ENCODE results near the gene MIDN.
A peak's percentile ranks its signal among the peaks of the same experiment; 100 is the strongest.

The MIDN gene

DNA sequence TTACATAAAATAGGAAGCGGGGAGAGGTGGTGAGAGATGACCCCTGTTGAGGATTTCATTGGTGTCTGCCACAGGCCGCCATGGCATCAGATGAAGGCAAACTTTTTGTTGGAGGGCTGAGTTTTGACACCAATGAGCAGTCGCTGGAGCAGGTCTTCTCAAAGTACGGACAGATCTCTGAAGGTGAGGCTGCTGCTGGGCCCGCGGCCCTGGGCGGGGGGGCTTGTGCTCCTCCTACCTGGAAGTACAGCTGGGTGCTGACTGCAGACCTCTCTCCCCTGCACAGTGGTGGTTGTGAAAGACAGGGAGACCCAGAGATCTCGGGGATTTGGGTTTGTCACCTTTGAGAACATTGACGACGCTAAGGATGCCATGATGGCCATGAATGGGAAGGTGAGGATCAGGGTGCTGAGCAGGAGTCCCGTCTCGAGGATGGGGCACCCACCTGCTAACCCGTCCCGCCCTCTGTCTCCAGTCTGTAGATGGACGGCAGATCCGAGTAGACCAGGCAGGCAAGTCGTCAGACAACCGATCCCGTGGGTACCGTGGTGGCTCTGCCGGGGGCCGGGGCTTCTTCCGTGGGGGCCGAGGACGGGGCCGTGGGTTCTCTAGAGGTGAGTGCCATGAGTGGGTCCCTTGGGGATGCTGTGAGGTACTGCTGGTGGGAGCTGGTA lies 22.6 kb downstream of the MIDN start:
- DNase-seq, result no peak

DNA sequence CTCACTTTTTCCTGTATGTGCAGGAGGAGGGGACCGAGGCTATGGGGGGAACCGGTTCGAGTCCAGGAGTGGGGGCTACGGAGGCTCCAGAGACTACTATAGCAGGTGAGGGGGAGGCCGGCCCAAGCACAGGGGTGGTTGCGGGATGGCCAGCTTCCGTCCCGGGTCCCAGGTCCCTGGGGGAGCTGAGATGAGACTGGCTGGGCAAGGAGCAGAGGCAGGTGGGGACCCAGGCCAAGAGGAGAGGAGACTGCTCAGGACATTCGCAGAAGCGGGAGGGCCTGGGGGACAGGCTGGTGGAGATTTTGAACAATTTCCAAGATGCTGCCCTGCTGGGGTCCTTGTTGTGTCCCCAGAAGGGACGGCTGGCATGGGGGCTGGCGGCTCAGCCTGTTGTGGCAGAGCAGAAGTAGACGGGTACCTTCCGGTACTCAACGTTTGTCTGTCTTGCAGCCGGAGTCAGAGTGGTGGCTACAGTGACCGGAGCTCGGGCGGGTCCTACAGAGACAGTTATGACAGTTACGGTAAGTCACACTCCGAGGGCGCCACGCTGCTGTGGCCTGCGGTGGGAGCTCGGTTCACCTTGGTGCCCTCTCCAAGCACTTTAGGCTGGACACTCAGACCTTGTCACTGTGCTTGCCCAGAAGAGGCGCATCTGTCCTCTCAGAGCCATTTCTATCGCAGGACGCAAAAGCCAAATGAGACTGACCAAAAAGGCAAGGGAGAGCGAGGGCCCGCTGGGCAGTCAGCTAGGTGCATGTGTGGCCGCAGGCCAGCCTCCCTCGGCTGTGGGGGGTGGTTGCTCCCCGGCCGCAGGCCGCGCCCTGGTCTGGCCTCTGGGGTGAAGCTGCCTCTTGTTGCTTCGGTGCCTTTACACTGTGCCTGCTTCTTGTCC lies 23.4 kb downstream of the MIDN start:
- DNase-seq, result no peak

DNA sequence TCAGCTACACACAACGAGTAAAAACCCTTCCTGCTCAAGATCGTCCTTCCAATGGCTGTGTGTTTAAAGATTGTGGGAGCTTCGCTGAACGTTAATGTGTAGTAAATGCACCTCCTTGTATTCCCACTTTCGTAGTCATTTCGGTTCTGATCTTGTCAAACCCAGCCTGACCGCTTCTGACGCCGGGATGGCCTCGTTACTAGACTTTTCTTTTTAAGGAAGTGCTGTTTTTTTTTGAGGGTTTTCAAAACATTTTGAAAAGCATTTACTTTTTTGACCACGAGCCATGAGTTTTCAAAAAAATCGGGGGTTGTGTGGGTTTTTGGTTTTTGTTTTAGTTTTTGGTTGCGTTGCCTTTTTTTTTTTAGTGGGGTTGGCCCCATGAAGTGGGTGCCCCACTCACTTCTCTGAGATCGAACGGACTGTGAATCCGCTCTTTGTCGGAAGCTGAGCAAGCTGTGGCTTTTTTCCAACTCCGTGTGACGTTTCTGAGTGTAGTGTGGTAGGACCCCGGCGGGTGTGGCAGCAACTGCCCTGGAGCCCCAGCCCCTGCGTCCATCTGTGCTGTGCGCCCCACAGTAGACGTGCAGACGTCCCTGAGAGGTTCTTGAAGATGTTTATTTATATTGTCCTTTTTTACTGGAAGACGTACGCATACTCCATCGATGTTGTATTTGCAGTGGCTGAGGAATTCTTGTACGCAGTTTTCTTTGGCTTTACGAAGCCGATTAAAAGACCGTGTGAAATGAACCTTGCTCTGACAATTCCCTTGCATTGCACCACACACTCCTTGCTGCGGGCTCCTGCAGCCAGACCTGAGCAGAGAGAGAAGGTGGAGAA lies 24.3 kb downstream of the MIDN start:
- DNase-seq, result no peak

DNA sequence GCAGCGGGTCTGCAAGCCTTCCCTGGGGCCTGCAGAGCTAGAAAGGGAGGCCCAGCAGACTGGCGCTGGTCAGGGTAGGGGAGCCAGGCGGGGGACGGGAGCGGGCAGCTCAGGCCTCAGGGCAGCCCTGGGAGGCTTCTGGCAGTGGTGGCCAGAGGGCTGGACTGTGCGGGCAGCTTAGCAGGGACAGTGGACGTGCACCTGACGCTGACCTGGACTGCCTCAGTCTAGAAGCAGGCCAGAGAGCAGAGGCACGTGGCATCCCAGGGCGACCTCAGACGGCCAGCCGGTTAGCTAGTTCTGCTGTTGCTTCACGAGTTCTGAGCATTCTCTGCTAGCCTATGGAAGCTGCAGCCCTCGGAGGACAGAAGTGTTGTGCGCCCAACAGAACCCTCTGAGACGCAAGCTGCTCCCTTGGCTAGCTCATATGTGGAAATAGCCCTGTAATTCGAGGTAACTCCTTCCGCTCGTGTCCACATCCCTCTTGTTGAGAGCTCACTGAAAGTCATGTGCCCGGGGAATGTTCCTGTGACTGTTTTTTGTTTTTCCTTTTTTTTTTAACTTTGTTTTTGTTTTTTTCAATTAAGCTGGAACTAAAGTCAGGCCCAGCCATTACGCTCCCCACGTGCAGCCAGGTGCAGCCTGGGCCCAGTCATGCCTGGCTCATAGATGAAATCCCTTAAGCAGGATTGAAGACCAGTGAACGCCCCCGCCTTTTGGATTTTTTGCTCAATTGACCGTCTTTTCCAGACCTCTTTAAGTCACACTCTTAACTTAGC lies 25.1 kb downstream of the MIDN start:
- peak; percentile 41 to 53 for DNase-seq

GRCh38 chr19:1274081-1274851 lies 25.9 kb downstream of the MIDN start:
- no peak for DNase-seq

DNA sequence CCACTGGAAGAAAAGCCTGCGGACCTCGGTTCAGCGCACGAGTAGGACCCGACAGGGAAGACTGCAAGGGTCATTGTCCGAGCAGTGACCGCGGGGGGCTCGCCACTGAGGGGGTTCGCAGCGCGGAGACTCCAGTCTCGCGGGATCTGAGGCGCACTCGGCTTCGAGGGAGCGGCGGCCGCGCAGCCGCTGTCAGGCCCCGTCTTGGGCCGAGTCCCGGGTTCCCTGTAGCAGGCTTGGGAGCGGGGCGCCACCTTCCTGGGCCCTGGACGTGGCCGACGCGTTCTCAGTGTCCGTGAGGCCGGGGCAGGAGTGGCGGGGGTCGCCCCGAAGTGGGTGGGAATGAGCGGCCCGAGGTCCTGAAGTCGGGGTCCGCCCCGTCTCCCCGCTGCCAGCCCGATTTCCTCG lies 26.5 kb downstream of the MIDN start:
- no peak for DNase-seq

DNA sequence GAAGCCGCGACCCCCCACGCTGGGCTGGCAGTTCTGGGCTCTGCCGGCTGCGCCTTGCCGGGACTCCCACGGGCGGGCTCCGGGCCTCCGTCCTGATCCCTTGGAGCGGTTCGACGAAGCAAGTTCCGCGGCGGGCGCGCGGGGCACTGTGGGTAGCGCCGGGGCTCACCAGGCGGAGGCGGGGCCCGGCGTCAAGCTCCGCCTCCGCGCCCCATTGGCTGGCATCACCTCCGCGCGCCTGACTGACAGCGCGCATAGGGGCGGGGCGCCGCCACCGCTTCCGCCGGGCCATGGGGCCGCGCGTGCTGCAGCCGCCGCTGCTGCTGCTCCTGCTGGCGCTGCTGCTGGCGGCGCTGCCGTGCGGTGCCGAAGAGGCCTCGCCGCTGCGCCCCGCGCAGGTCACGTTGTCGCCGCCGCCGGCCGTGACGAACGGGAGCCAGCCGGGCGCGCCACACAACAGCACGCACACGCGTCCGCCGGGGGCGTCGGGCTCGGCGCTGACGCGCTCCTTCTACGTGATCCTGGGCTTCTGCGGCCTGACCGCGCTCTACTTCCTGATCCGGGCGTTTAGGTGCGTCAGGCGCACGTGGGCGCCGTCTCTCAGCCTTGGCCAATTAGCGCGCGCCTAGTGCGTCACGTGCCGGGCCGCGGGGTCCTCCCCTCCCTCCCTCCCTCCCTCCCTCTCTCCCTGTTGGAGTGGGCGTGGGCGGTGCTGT lies 27.0 kb downstream of the MIDN start, which contains the start of gene FAM174C:
Gene FAM174C, plus strand, starts transcription at position 271 of the 716 bp plus-strand sequence. Its CDS starts 20 bp downstream, at position 291.
- peak; percentile 94 to 95 for DNase-seq

DNA sequence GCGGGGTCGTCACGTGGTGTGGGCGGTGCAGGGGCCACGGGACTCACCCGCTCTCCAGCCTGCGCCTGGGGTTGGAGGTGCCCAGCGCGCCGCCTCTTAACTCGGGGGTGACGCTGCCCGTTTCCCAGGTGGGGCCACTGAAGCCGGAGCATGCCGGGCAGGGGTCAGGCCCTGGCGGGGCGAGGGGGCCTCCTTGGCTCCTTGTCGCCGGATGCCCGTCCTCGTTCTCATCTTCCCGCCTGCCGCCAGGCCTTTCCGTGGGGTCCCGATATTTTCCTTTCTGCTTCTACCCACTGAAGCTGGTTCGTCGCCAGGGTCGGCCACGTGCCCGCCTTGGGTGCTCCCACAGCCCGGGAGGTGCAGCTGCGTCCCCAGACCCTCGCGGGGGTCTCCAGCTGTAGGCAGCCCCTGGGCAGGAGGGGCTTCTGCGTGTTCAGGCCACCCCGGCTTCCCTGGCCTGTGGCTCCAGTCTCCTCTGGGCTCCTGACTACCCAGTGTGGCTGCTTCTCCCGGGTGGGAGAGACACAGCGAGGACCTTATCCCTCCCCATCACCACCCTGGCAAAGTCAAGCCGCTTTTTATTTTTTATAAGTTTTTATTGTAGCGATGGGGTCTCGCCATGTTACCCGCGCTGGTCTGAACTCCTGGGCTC lies 27.7 kb downstream of the MIDN start:
- DNase-seq, result no peak

DNA sequence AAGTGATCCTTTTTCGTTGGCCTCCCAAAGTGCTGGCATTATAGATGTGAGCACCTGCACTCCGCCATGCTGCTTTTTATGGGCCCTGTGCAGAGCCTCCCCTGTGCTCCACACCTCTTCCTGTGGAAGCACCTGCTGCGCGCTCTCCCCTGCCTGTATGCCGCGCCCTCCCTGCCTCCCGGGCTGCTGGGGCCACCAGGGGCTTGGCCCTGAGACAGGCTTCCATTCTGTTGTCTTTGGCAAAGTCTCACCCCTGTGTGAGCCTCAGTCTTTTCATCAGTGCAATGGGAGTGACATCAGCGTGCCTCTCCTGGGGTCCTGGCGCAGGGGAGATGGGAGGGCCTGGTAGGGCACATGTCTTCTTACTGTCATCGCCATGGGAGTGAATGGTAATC lies 28.2 kb downstream of the MIDN start:
- DNase-seq, result no peak

DNA sequence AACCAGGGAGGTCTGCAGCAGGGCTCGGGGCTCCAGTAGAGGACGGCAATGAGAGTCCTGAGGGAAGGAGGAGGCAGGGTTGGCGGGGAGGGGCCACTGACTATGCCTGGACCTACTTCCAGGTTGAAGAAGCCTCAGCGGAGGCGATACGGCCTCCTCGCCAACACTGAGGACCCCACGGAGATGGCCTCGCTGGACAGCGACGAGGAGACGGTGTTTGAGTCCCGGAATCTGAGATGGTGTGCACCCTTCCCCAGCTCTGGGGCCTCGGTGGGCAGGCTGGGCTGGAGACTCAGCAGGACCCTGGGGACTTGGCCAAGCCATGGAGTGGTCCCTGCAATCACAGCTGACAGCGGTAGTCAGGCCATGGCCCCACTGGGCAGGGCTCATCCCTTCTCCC lies 28.7 kb downstream of the MIDN start:
- no peak for DNase-seq

DNA sequence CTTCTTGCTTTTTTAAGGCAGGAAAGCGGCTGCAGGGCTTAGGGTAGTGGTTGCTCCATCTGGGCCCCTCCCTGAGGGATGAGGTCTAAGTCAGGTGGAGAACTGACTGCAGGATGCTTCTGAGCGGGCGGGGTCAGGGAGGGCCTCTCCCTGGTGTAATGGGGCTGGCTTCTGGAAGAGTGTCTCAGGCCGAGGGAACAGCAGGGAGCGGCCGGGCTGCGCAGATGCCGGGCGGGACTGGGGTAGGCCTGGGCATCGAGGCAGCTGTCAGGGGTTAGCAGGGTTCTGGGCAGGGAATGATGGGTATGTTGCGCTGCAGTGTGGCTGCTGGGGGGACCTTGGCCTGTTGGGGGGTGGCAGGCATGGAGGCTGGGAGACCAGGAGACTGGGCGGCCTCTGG lies 29.7 kb downstream of the MIDN start:
- no peak for DNase-seq

DNA sequence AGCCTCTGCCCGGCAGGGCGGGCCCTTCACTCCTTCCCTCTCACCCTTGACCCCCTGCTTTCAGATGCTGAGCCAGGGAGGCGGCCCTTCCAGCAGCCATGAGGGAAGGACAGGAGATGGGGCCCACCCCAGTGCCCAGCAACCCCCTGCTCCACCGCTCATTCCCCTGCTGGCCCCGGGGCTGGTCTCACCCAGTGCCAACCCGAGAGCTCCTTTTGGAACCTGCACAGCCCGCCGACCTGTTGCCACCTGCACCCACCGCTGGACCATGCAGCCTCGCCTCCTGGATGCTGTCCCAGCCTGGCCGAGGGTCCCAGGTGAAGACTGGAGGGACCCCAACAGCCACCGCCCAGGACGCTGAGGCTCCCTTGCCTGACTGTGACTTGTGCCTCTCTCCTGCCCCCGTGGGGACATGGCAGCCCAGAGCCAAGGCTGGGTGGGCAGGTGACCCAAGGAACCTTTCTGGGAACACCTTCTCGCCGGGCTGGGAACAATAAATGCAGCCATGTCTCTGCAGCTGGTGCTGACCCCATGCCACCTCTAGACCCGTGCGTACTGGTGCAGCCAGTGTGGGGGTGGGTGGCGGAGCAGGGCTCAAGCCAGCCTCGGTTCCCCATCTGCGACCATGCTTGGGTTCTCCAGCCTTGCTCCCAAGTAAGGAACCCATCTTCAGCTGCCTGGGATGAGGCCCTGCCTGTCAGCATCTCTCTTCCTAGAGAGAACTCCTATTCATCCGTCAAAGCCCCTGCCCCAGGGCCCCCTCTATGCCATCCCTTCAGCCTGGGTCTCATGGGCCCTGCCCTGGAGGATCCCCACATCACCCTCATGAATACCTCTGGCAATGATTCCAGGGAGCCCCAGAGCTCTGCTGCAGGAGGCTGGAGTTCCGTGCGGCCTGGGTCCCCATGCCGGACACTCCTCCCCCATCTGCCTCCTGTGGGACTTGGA lies 30.6 kb downstream of the MIDN start:
- no peak for DNase-seq

DNA sequence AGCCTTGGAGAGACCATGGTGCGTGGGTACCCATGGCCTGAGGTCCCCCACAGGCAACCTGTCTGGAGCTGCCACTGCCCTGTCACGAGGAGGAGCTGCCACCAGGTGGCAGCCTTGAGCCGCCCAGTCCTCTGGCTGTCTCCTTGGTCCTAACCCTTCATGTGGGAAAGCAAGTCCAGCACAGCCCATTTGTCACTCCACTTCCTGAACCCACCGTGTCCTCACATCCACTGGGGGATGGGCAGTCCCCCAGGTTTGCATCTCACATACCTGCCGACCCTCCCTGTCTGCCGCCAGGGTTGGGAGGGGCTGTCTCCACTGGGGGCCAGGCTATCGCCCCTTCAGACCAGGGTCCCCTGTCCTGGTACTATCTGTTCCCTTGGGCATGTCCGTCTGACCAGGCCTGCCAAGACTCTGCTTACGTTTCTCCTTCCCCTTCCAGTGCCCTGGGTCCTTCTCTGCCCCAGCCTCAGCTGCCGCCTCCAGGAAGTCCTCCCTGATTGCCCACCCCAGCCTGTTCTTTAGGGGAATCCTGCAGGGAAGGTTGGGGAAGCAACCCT lies 31.5 kb downstream of the MIDN start:
- peak; percentile 62 to 94 for DNase-seq

GRCh38 chr19:1280636-1281568 lies 32.5 kb downstream of the MIDN start:
- no peak for DNase-seq

DNA sequence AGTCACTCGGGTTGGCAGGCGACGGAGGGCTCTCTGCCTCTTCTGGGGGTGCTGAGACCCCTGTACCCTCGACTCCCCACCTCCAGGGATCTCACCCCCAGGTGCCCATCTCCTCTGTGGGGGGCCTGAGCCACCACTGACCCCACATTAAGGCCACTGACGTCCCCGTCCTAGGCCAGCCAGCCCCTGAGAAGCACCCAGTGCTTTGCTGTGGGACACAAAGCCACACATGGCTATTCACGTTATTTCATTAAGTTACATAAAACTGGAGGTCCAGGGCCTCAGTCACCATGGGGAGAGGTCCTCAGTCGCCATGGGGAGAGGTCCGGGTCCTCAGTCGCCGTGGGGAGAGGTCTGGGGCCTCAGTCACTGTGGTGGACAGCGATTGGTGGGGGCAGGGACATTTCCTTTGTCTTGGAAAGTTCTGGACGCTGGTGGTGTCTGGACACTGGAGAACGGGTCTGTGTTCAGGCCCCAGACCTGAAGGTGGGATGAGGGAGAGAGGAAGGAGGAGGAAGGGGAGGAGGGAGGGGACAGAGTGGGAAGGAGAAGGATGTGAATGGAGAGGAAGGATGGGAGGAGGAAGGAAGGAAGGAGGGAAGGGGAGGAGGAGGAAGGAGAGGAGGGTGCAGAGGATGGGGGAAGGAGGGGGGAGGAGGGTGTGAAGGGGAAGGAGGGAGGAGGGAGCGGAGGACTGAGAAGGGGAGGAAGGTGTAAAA lies 33.3 kb downstream of the MIDN start:
- DNase-seq, result no peak

DNA sequence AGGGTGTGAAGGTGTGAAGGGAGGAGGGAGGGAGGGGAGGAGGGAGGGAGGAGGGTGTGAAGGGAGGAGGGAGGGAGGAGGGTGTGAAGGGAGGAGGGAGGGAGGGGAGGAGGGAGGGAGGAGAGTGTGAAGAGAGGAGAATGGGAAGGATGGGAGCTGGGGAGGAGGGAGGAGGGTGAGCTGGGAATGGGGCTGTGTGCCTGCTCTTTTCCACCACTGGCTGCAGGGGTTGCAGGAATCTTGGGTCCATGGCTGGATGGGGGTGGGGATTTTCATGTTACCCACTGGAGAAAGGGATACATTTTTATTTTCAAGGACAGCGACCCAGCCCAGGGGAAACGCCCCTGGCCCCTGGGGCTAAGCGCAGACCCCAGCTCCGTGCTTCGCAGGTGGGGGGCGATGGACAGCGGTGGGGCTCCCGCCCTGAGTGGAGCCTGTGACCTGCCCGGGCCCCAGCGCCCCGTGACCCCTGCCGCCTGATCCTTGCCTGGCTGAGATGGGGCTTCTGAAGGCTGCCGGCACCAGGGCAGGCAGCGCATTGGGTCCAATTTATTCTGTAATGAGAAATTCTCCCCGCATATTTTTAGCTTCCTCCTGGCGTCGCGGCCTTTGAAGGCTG lies 34.3 kb downstream of the MIDN start:
- DNase-seq, result no peak
